ENCODE results near the gene PNKP. TPM values are rescaled to one million over a fixed set of nuclear protein-coding genes. Genes with fewer than 3 reads are reported as not detected.

Gene PNKP
- total and polyA plus RNA-seq, 2 of the 8 experiments (the other 6 are each of a cell fraction or from before 2014, with no cell fraction given) = 45.8 to 105 TPM

DNA sequence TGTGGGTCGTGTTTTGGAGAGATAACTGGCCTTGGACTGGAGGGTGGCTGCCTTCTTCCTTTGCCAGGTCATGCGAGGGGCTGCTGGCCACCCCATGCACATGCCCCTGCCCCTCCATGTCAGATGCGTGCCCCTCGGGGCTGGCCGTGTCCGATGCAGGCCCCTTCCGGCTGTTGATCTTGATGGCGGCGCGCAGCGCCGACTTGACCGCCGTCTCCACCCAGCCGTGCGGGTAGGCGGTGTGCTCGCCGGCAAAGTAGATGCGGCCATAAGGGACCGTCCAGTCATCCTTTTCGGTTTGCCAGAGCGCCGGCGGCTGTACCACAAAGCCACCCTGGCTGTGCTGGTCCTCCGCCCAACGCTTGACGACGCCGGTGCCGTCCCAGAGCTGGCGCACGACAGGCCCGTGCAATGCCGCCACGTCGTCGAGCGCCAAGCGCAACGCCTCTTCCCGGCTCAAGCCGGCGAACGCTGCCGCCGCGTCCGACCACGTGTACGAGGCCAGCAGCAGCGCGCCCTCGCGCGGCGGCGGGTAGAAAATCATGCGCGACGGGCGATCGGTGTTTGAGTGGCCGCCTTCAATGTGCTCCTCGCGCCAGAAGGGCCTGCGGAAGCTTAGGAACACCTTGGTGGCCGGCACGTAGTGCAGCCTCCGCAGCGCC, 22.4 kb upstream of the PNKP start (continued):
- TF ChIP-seq CHD7 (IDR thresholded peaks at IDR 0.05; ENCODE audit: insufficient replicate concordance, low read length) (no peak), HDAC6 (IDR thresholded peaks at IDR 0.05; ENCODE audit: low read depth, low read length) (no peak), POLR2A (IDR thresholded peaks at IDR 0.05; ENCODE audit: control extremely low read depth in 1 of 2, low read depth in 2 of 2, low read length in 2 of 2) (no peak), NANOG (IDR thresholded peaks at IDR 0.05; ENCODE audit: insufficient read depth, low read depth, low read length, poor library complexity, severe bottlenecking) (peak; percentile 71), BACH1 (IDR thresholded peaks at IDR 0.05; ENCODE audit: low read length) (peak; percentile 55; the same call in 1 of the 2 replicates), SP1 (IDR thresholded peaks at IDR 0.05; ENCODE audit: low read depth, low read length) (peak; percentile 50; the same call in 1 of the 2 replicates), USF2 (IDR thresholded peaks at IDR 0.05; ENCODE audit: low read length) (peak; percentile 32), CHD1 (IDR thresholded peaks at IDR 0.05; ENCODE audit: low read depth, low read length) (no peak), SIRT6 (IDR thresholded peaks at IDR 0.05; ENCODE audit: low read length) (no peak)

All from H1 (cell line).